Stomach (tissue), 9 donors: ENCODE measurements around the gene FRMPD1. TPM values are rescaled to one million over a fixed set of nuclear protein-coding genes. Genes with fewer than 3 reads are reported as not detected.

Source experiments
- DNase-seq, 2 donors: peaks; one replicate each; pipeline versions ENCODE4 v3.0.0 to v3.0.0-alpha.2; 2013 to 2019
- H3K27ac ChIP-seq, 5 donors: fragments of 200-600 bp in 4 of 5; sonication (generic) in 4 of 5; one replicate each; pipeline ENCODE4 v1.5.1; 2013 to 2019; ENCODE audit warnings: mild to moderate bottlenecking in 1 of 5, moderate library complexity in 1 of 5
- H3K27me3 ChIP-seq, 3 donors: fragments of 200-600 bp; sonication (generic); one replicate each; pipeline ENCODE4 v1.5.1; 2017 to 2019; ENCODE audit warnings: mixed run types in 1 of 3
- H3K36me3 ChIP-seq, 4 donors: fragments of 200-600 bp; sonication (generic); 1 replicate in 3 of 4; 2 replicates in 1 of 4; pipeline ENCODE4 v1.5.1; 2016 to 2019
- H3K4me1 ChIP-seq, 4 donors: fragments of 200-600 bp; sonication (generic); one replicate each; pipeline ENCODE4 v1.5.1; 2016 to 2019
- H3K4me3 ChIP-seq, 4 donors: fragments of 200-600 bp; sonication (generic) in 3 of 4; one replicate each; pipeline ENCODE4 v1.5.1; 2016 to 2019; ENCODE audit warnings: mild to moderate bottlenecking in 1 of 4
- H3K9me3 ChIP-seq, 4 donors: fragments of 200-600 bp; sonication (generic); one replicate each; pipeline ENCODE4 v1.5.1; 2016 to 2019
- EP300 ChIP-seq: sonication (generic); formaldehyde crosslinking; IDR thresholded peaks from one replicate; pipeline ENCODE4 v1.6.1; 2017; ENCODE audit warnings: antibody characterized with exemption
- POLR2A ChIP-seq, 4 donors: fragments of 450-650 bp; IDR thresholded peaks; one replicate each; pipeline ENCODE4 v1.6.1; 2016; ENCODE audit warnings: antibody characterized with exemption in 4 of 4, control low read depth in 2 of 4, mild to moderate bottlenecking in 1 of 4, moderate library complexity in 1 of 4
- POLR2AphosphoS5 ChIP-seq, 3 donors: sonication (generic); formaldehyde crosslinking; IDR thresholded peaks; one replicate each; pipeline ENCODE4 v1.6.1; 2016; ENCODE audit warnings: antibody characterized with exemption in 3 of 3
- WGBS, 5 donors: extraction: QIAGEN DNeasy Blood & Tissue Kit in 3 of 5; methylation state at CpG; one replicate each; pipeline versions ENCODE4 v1.1.5 to v1.1.7; 2013 to 2018; 5-methylcytosine and 5-hydroxymethylcytosine counted together
- intact Hi-C: fragments of 100-400 bp; cut with DNase I; formaldehyde crosslinking; loops from one replicate; pipeline ENCODE4 v1.15.1; 2023; ENCODE audit warnings: low total_unique reads
- polyA plus RNA-seq, 3 donors: library from polyadenylated mRNA; stranded (reverse); fragments of 200-250 nt; gene quantifications; one replicate each; pipeline ENCODE4 v1.2.3, GENCODE V29; 2013
- total RNA-seq, 5 donors: library from RNA; depleted of rRNA; stranded (reverse); fragments of >200 nt; gene quantifications; one replicate each; pipeline versions ENCODE4 v1.1.0 to v1.2.3, GENCODE V29; 2014 to 2016
- TF ChIP-seq, protein P1 (sequence below), 7 experiments: fragments of 450-650 bp in 4 of 7; fragments of 200-600 bp in 3 of 7; sonication (generic) in 3 of 7; IDR thresholded peaks; one replicate each; pipeline ENCODE4 v1.5.1; 2016 to 2019; ENCODE audit warnings: antibody characterized with exemption in 7 of 7, control low read depth in 2 of 7, mild to moderate bottlenecking in 1 of 7
- donor health status: healthy with polysubstance abuse.
- donor health status: Bipolar disorder and iron deficiency.
- donor health status: healthy.

Gene FRMPD1
- total and polyA plus RNA-seq, 8 donors: under 0.01 to 0.18 (median 0.10) TPM; not detected in 4

DNA sequence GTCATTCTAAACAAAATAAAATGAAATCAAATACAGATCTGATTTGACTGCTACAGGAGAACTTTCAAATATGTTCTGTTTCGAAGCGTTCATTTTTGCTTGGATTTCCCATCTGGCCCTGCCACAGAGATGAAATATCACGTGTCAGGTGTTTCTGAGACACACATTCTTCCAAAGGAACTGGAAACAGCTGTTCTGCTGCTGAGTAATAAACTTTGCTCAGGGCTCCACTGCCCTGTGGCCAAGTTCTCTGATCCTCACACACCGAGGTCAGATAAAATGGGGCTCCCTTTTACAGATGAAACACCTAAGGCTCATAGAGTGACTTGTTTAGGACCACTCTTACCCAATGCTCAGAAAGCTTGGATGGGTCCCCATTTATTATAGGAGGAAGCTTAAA lies 42.5 kb downstream of the FRMPD1 start:
- Histone ChIP-seq H3K9me3 (no peaks in the 10 kb centered on the region), H3K36me3 (no peaks in the 10 kb centered on the region), H3K4me3 (no peak overlapping the region), H3K4me1 (no peaks in the 10 kb centered on the region), H3K27me3 (peaks cover 0 to 11% (median 5%) of the 10 kb centered on the region in 3 donors), H3K27ac (no peak overlapping the region)
- 19 to 28% (median 20%) methylated on average over 4 of the region's 4 CpGs for WGBS, 5 donors
- intact Hi-C loops: no loop called here
- TF ChIP-seq POLR2A (IDR thresholded peaks at IDR 0.05): no peak
- TF ChIP-seq EP300: no peak
- TF ChIP-seq, protein P1, sequence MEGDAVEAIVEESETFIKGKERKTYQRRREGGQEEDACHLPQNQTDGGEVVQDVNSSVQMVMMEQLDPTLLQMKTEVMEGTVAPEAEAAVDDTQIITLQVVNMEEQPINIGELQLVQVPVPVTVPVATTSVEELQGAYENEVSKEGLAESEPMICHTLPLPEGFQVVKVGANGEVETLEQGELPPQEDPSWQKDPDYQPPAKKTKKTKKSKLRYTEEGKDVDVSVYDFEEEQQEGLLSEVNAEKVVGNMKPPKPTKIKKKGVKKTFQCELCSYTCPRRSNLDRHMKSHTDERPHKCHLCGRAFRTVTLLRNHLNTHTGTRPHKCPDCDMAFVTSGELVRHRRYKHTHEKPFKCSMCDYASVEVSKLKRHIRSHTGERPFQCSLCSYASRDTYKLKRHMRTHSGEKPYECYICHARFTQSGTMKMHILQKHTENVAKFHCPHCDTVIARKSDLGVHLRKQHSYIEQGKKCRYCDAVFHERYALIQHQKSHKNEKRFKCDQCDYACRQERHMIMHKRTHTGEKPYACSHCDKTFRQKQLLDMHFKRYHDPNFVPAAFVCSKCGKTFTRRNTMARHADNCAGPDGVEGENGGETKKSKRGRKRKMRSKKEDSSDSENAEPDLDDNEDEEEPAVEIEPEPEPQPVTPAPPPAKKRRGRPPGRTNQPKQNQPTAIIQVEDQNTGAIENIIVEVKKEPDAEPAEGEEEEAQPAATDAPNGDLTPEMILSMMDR (IDR thresholded peaks at IDR 0.05): no peak
- DNase-seq: peak in 1 of 2 donors; percentile 30

DNA sequence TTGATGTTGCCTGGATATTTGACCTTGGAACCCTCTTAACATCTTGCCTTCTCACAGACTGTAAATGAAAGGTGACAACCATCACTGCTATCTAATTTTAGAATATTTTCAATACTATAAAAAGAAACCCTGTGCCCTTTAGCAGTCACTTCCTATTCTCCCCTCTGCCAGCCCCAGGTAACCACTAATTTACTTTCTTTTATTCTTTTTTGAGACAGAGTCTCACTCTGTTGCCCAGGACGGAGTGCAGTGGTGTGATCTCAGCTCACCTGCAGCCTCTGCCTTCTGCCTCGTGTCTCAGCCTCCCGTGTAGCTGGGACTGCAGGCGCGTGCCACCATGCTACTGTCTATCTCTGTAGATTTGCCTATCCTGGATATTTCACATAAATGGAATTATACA lies 43.6 kb downstream of the FRMPD1 start:
- Histone ChIP-seq H3K4me3 (no peak overlapping the region), H3K27me3 (peaks cover 0 to 11% (median 5%) of the 10 kb centered on the region in 3 donors), H3K9me3 (no peaks in the 10 kb centered on the region), H3K36me3 (no peaks in the 10 kb centered on the region), H3K4me1 (no peaks in the 10 kb centered on the region), H3K27ac (no peak overlapping the region)
- 86 to 93% (median 90%) methylated on average over 5 of the region's 5 CpGs for WGBS, 5 donors
- intact Hi-C loops: no loop called here
- TF ChIP-seq, protein P1 (IDR thresholded peaks at IDR 0.05): no peak
- TF ChIP-seq EP300: no peak
- no peak for TF ChIP-seq POLR2AphosphoS5 (IDR thresholded peaks at IDR 0.05)
- TF ChIP-seq POLR2A (IDR thresholded peaks at IDR 0.05): no peak
- DNase-seq: no peak

DNA sequence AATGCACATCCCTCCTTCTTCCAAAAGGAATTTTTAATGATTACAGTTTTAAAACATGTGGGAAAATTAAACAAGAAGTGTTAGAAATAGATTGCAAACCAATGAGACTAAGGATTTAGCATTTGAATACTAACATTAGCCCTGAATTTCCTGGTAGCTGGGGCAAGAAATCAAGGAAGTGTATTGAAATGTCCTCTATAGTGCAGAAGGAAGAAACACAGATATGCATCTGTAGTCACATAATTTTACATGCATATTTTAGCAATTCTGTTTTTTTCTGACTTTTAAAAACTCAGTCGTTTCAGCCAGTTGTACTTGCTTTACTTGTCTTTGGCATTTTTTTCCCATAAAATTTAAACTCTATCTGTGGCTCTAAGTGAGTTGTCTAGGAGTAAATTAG lies 45.8 kb downstream of the FRMPD1 start:
- WGBS, 5 donors: 55 to 64% (median 56%) methylated on average over 1 of the region's 1 CpG
- intact Hi-C loops: no loop called here
- H3K4me1 ChIP-seq: no peaks in the 10 kb centered on the region
- H3K27ac ChIP-seq: no peak overlapping the region
- no peaks in the 10 kb centered on the region for H3K9me3 ChIP-seq
- H3K27me3 ChIP-seq: peaks cover 0 to 11% (median 5%) of the 10 kb centered on the region in 3 donors
- no peak for DNase-seq
- no peaks in the 10 kb centered on the region for H3K36me3 ChIP-seq
- no peak overlapping the region for H3K4me3 ChIP-seq
- TF ChIP-seq POLR2A (IDR thresholded peaks at IDR 0.05) (no peak), EP300 (no peak), POLR2AphosphoS5 (IDR thresholded peaks at IDR 0.05) (no peak)
- TF ChIP-seq, protein P1 (IDR thresholded peaks at IDR 0.05): no peak

DNA sequence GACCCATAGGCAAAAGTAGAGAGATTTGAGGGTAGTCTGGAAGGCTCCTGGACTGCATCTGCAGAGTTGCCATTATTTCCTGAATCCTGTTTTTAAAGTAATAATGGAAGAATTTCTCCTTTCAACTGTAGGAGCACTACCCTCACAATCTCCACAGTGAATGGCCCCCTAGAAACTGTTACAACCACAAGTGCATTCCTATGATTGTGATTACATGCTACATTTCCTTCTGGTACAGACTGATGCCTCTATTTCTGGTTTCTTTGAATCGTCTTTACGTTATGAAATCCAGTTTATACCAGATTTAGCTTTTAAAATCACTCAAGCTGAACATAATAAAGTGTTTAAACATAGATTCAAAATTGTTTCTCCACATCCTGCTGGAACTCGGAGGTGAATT lies 49.4 kb downstream of the FRMPD1 start:
- intact Hi-C loops: no loop called here
- H3K36me3 ChIP-seq: no peaks in the 10 kb centered on the region
- WGBS, 5 donors: 56 to 65% (median 62%) methylated on average over 3 of the region's 3 CpGs

More for the DNA sequence above, 49.4 kb downstream of the FRMPD1 start:
- no peak overlapping the region for H3K27ac ChIP-seq
- no peaks in the 10 kb centered on the region for H3K9me3 ChIP-seq
- H3K4me1 ChIP-seq: no peaks in the 10 kb centered on the region
- no peak overlapping the region for H3K4me3 ChIP-seq
- TF ChIP-seq, protein P1 (IDR thresholded peaks at IDR 0.05): no peak
- DNase-seq: no peak
- H3K27me3 ChIP-seq: no peaks in the 10 kb centered on the region
